ENCODE results near the gene UBLCP1. TPM values are rescaled to one million over a fixed set of nuclear protein-coding genes. Genes with fewer than 3 reads are reported as not detected.

The UBLCP1 gene
- total and polyA plus RNA-seq, 2 of the 8 experiments (the other 6 are each of a cell fraction or from before 2014, with no cell fraction given), result 13.0 to 40.9 TPM

DNA sequence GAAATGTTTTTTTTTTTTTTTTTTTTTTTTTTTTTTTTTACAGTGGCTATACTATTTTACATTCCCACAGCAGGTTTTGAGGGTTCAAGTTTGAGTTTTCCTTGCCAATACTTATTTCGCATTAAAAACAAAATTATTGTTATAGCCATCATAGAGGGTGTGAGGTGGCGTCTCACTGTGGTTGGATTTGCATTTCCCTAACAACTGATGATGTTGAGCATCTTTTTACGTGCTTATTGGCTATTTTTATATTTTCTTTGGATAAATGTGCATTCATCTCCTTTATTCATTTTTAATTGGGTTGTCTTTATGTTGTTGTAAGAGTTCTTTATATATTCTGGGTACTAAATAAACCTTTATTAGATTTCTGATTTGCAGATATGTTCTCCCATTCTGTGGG lies 18.9 kb upstream of the UBLCP1 start:
- no peak overlapping the region for H3K23ac ChIP-seq (ENCODE audit: insufficient read length)
- H3K27ac ChIP-seq (ENCODE audit: low read depth, low read length), result no peak overlapping the region
- H2BK120ac ChIP-seq (replicated peaks; ENCODE audit: low read depth, low read length), result no peak overlapping the region
- no peaks in the 10 kb centered on the region for H3K79me1 ChIP-seq (ENCODE audit: low read depth, low read length)
- H3K23me2 ChIP-seq (ENCODE audit: low read depth, low read length), result no peaks in the 10 kb centered on the region
- H3K36me3 ChIP-seq (ENCODE audit: control insufficient read depth in 2 of 4, insufficient read depth in 4 of 4, low read length in 3 of 4), result no peaks in the 10 kb centered on the region
- no peak overlapping the region for H3K18ac ChIP-seq (ENCODE audit: extremely low read depth, low read length)
- TF ChIP-seq KDM1A (IDR thresholded peaks at IDR 0.05; ENCODE audit: borderline replicate concordance, low read length) (no peak), RFX5 (IDR thresholded peaks at IDR 0.05; ENCODE audit: borderline replicate concordance, low read depth, low read length) (peak; percentile 56; the same call in 1 of the 2 replicates)
- no peak overlapping the region for H2BK12ac ChIP-seq (ENCODE audit: low read depth, low read length)
- no peak overlapping the region for H4K91ac ChIP-seq (replicated peaks; ENCODE audit: insufficient read length, low read length)
- DNase-seq (ENCODE audit: low read depth in 1 of 2, low spot score in 2 of 2), result no peak
- no peak overlapping the region for H2BK15ac ChIP-seq (ENCODE audit: low read length)
- no peak overlapping the region for H2AK5ac ChIP-seq (ENCODE audit: low read depth, low read length)
- H3K9me3 ChIP-seq (ENCODE audit: insufficient read depth in 2 of 2, low read depth in 1 of 2, low read length in 1 of 2), result no peaks in the 10 kb centered on the region
- H4K20me1 ChIP-seq (replicated peaks in 1 of 2; ENCODE audit: control insufficient read depth in 1 of 2, insufficient read depth in 2 of 2, low read length in 2 of 2), result no peaks in the 10 kb centered on the region
- H3K14ac ChIP-seq (ENCODE audit: insufficient read length), result no peak overlapping the region
- no peak overlapping the region for H2BK20ac ChIP-seq (ENCODE audit: low read length)
- H3K4me1 ChIP-seq (replicated peaks in 1 of 4; ENCODE audit: control insufficient read depth in 3 of 4, insufficient read depth in 4 of 4, low read length in 3 of 4), result no peaks in the 10 kb centered on the region
- no peak overlapping the region for H2BK5ac ChIP-seq (ENCODE audit: low read depth, low read length)
- 82% methylated on average over 3 of the region's 3 CpGs; no CpG with 5 or more reads in 1 of the 2 experiments for WGBS, 2 experiments (ENCODE audit: extremely low coverage in 1 of 2, insufficient coverage in 1 of 2, insufficient read length in 1 of 2, insufficient replicate concordance in 2 of 2, low coverage in 1 of 2, low lambda C conversion rate in 2 of 2, missing lambda C conversion rate in 1 of 2)
- no peak overlapping the region for H4K5ac ChIP-seq (ENCODE audit: insufficient read length, low read depth, low read length)
- no peak overlapping the region for H4K8ac ChIP-seq (ENCODE audit: extremely low read depth, insufficient read depth, low read length)
- H3K27me3 ChIP-seq (replicated peaks in 1 of 4; ENCODE audit: control insufficient read depth in 3 of 4, extremely low read depth in 1 of 4, insufficient read depth in 3 of 4, low read length in 3 of 4), result no peaks in the 10 kb centered on the region; a peak in 2 of 7 replicates
- H2AFZ ChIP-seq (ENCODE audit: low read length), result no peak overlapping the region
- no peak overlapping the region for H3K4ac ChIP-seq (replicated peaks; ENCODE audit: insufficient read length, low read depth, low read length)
- no peak overlapping the region for H3K4me2 ChIP-seq (ENCODE audit: insufficient read depth in 1 of 2, low read depth in 2 of 2, low read length in 2 of 2)
- H3K56ac ChIP-seq (replicated peaks; ENCODE audit: insufficient read length, low read depth, low read length), result no peak overlapping the region
- H3K4me3 ChIP-seq (ENCODE audit: extremely low read depth in 1 of 4, insufficient read depth in 2 of 4, low read depth in 3 of 4, low read length in 4 of 4), result no peak overlapping the region
- POLR2A ChIA-PET (ENCODE audit: partially characterized antibody), result no interaction called here
- CTCF ChIA-PET (ENCODE audit: partially characterized antibody), result no interaction called here
- no peak overlapping the region for H3K9ac ChIP-seq (replicated peaks in 1 of 4; ENCODE audit: extremely low read depth in 1 of 4, low read depth in 3 of 4, low read length in 3 of 4)
- no peaks in the 10 kb centered on the region for H3K79me2 ChIP-seq (ENCODE audit: control insufficient read depth in 1 of 2, insufficient read depth in 2 of 2, low read length in 2 of 2)
- FAIRE-seq, result no peak

Data from H1 (cell line).